Memory B cell (primary cell): ENCODE results near the gene VPS11.
"Not testable (repeated sequence)": the region's sequence is repeated elsewhere in the genome, so short reads cannot be mapped to it uniquely, and the experiment has no call there.

ENCODE experiments used
- ATAC-seq: fragments of 150-1000 bp; cut with Tn5 transposase; 2 replicates; pipeline ENCODE4 v1.10.0; 2021; ENCODE audit warnings: low read depth, mild to moderate bottlenecking, moderate library complexity
- DNase-seq, 2 donors: peaks; one replicate each; pipeline ENCODE4 v3.0.0; 2022; ENCODE audit warnings: low spot score in 2 of 2
- H3K27ac Mint-ChIP-seq: one replicate; pipeline ENCODE4 v1.8.0; 2022; ENCODE audit warnings: mild to moderate bottlenecking, moderate library complexity, mixed read lengths
- H3K27me3 Mint-ChIP-seq: one replicate; pipeline ENCODE4 v1.8.0; 2022; ENCODE audit warnings: mixed read lengths
- H3K36me3 Mint-ChIP-seq: one replicate; pipeline ENCODE4 v1.8.0; 2022; ENCODE audit warnings: mild to moderate bottlenecking, mixed read lengths
- H3K4me1 Mint-ChIP-seq: one replicate; pipeline ENCODE4 v1.8.0; 2022; ENCODE audit warnings: mixed read lengths
- H3K4me3 Mint-ChIP-seq: one replicate; pipeline ENCODE4 v1.8.0; 2022; ENCODE audit warnings: mild to moderate bottlenecking, moderate library complexity, mixed read lengths
- H3K9me3 Mint-ChIP-seq: one replicate; pipeline ENCODE4 v1.8.0; 2022; ENCODE audit warnings: mixed read lengths

VPS11 gene

GRCh38 chr11:119029069-119029339, 38.6 kb upstream of the VPS11 start:
- Mint-ChIP-seq H3K9me3 (no peaks in the 10 kb centered on the region), H3K4me3 (peak overlapping the region; percentile 49), H3K27ac (no peak overlapping the region), H3K27me3 (no peaks in the 10 kb centered on the region), H3K36me3 (peaks cover 16% of the 10 kb centered on the region), H3K4me1 (peaks cover 17% of the 10 kb centered on the region)
- ATAC-seq (no peak), DNase-seq (no peak)

- Mint-ChIP-seq H3K9me3 (no peaks in the 10 kb centered on the region), H3K4me1 (peaks cover 17% of the 10 kb centered on the region), H3K27me3 (no peaks in the 10 kb centered on the region), H3K4me3 (peak overlapping the region; percentile 85), H3K27ac (peak overlapping the region; percentile 14), H3K36me3 (peaks cover 14% of the 10 kb centered on the region)
- ATAC-seq (no peak), DNase-seq (no peak)
These were observed 38.1 kb upstream of the VPS11 start for GRCh38 chr11:119029340-119030028.

- no peaks in the 10 kb centered on the region for H3K9me3 Mint-ChIP-seq
- peaks cover 17% of the 10 kb centered on the region for H3K4me1 Mint-ChIP-seq
- H3K36me3 Mint-ChIP-seq = peaks cover 11% of the 10 kb centered on the region
- peak overlapping the region; percentile 14 for H3K27ac Mint-ChIP-seq
- ATAC-seq (no peak), DNase-seq (no peak)
- peak overlapping the region; percentile 85 for H3K4me3 Mint-ChIP-seq
- H3K27me3 Mint-ChIP-seq = no peaks in the 10 kb centered on the region
These were observed 37.6 kb upstream of the VPS11 start for GRCh38 chr11:119030029-119030328.

GRCh38 chr11:119030329-119031047, 37.1 kb upstream of the VPS11 start, which contains the start of gene SLC37A4:
SLC37A4 (minus strand) TSS chr11:119030877.
- H3K36me3 Mint-ChIP-seq = peaks cover 6% of the 10 kb centered on the region
- H3K27me3 Mint-ChIP-seq = no peaks in the 10 kb centered on the region
- peak within 1 kb of the TSS; percentile 85 for H3K4me3 Mint-ChIP-seq
- no peaks in the 10 kb centered on the region for H3K9me3 Mint-ChIP-seq
- peak; percentile 92 for ATAC-seq
- DNase-seq = peak; percentile 99 to 100
- peak within 1 kb of the TSS; percentile 14 for H3K27ac Mint-ChIP-seq
- peaks cover 17% of the 10 kb centered on the region for H3K4me1 Mint-ChIP-seq

GRCh38 chr11:119031912-119032280, 35.7 kb upstream of the VPS11 start:
- no peak for ATAC-seq
- no peak for DNase-seq
- H3K27ac Mint-ChIP-seq = no peak overlapping the region
- H3K36me3 Mint-ChIP-seq = peaks cover 3% of the 10 kb centered on the region
- no peak overlapping the region for H3K4me3 Mint-ChIP-seq
- H3K9me3 Mint-ChIP-seq = no peaks in the 10 kb centered on the region
- H3K4me1 Mint-ChIP-seq = peaks cover 17% of the 10 kb centered on the region
- no peaks in the 10 kb centered on the region for H3K27me3 Mint-ChIP-seq

- H3K4me1 Mint-ChIP-seq = peaks cover 13% of the 10 kb centered on the region
- not testable (repeated sequence) for DNase-seq, H3K4me3 Mint-ChIP-seq, H3K27me3 Mint-ChIP-seq, ATAC-seq, H3K9me3 Mint-ChIP-seq, H3K27ac Mint-ChIP-seq, H3K36me3 Mint-ChIP-seq
These were observed 34.2 kb upstream of the VPS11 start for GRCh38 chr11:119033421-119033820.

- no peaks in the 10 kb centered on the region for H3K36me3 Mint-ChIP-seq
- H3K27me3 Mint-ChIP-seq = no peaks in the 10 kb centered on the region
- H3K9me3 Mint-ChIP-seq = no peaks in the 10 kb centered on the region
- ATAC-seq (no peak), DNase-seq (no peak)
- no peak overlapping the region for H3K27ac Mint-ChIP-seq
- H3K4me1 Mint-ChIP-seq = peaks cover 4% of the 10 kb centered on the region
- no peak overlapping the region for H3K4me3 Mint-ChIP-seq
These were observed 32.8 kb upstream of the VPS11 start for GRCh38 chr11:119034813-119035212.

- H3K27me3 Mint-ChIP-seq = no peaks in the 10 kb centered on the region
- DNase-seq = no peak
- H3K4me1 Mint-ChIP-seq = peaks cover 3% of the 10 kb centered on the region
- H3K9me3 Mint-ChIP-seq = no peaks in the 10 kb centered on the region
- H3K4me3 Mint-ChIP-seq = no peak overlapping the region
- no peak for ATAC-seq
- H3K27ac Mint-ChIP-seq = no peak overlapping the region
- no peaks in the 10 kb centered on the region for H3K36me3 Mint-ChIP-seq
These were observed 28.7 kb upstream of the VPS11 start for GRCh38 chr11:119038884-119039283.

GRCh38 chr11:119039471-119039870, 28.1 kb upstream of the VPS11 start:
- not testable (repeated sequence) for H3K4me3 Mint-ChIP-seq, H3K4me1 Mint-ChIP-seq, H3K36me3 Mint-ChIP-seq, H3K9me3 Mint-ChIP-seq, DNase-seq, H3K27me3 Mint-ChIP-seq, H3K27ac Mint-ChIP-seq, ATAC-seq

- Mint-ChIP-seq H3K4me3 (no peak overlapping the region), H3K27me3 (no peaks in the 10 kb centered on the region), H3K9me3 (no peaks in the 10 kb centered on the region), H3K4me1 (peaks cover 3% of the 10 kb centered on the region), H3K36me3 (peaks cover 8% of the 10 kb centered on the region), H3K27ac (no peak overlapping the region)
- DNase-seq (no peak), ATAC-seq (no peak)
These were observed 25.6 kb upstream of the VPS11 start for GRCh38 chr11:119041821-119042514.

GRCh38 chr11:119042927-119043326, 24.7 kb upstream of the VPS11 start:
- no peaks in the 10 kb centered on the region for H3K9me3 Mint-ChIP-seq

GRCh38 chr11:119044708-119045107, 22.9 kb upstream of the VPS11 start:
- no peak overlapping the region for H3K27ac Mint-ChIP-seq
- no peaks in the 10 kb centered on the region for H3K4me1 Mint-ChIP-seq
- ATAC-seq = no peak
- no peaks in the 10 kb centered on the region for H3K9me3 Mint-ChIP-seq
- no peak overlapping the region for H3K4me3 Mint-ChIP-seq
- H3K36me3 Mint-ChIP-seq = peaks cover 26% of the 10 kb centered on the region
- H3K27me3 Mint-ChIP-seq = no peaks in the 10 kb centered on the region
- no peak for DNase-seq

More at GRCh38 chr11:119042927-119043326, 24.7 kb upstream of the VPS11 start:
- no peak for ATAC-seq
- peaks cover 13% of the 10 kb centered on the region for H3K36me3 Mint-ChIP-seq
- H3K4me3 Mint-ChIP-seq = no peak overlapping the region
- H3K27me3 Mint-ChIP-seq = no peaks in the 10 kb centered on the region
- no peak for DNase-seq
- no peak overlapping the region for H3K27ac Mint-ChIP-seq
- H3K4me1 Mint-ChIP-seq = peaks cover 3% of the 10 kb centered on the region

- ATAC-seq (no peak), DNase-seq (no peak)
- peaks cover 3% of the 10 kb centered on the region for H3K4me1 Mint-ChIP-seq
- peaks cover 33% of the 10 kb centered on the region for H3K36me3 Mint-ChIP-seq
- no peak overlapping the region for H3K27ac Mint-ChIP-seq
- H3K9me3 Mint-ChIP-seq = no peaks in the 10 kb centered on the region
- no peak overlapping the region for H3K4me3 Mint-ChIP-seq
- no peaks in the 10 kb centered on the region for H3K27me3 Mint-ChIP-seq
These were observed 21.1 kb upstream of the VPS11 start for GRCh38 chr11:119046489-119046888.

- peaks cover 7% of the 10 kb centered on the region for H3K4me1 Mint-ChIP-seq
- H3K27me3 Mint-ChIP-seq = no peaks in the 10 kb centered on the region
- peaks cover 33% of the 10 kb centered on the region for H3K36me3 Mint-ChIP-seq
- no peak overlapping the region for H3K4me3 Mint-ChIP-seq
- DNase-seq (no peak), ATAC-seq (no peak)
- no peaks in the 10 kb centered on the region for H3K9me3 Mint-ChIP-seq
- no peak overlapping the region for H3K27ac Mint-ChIP-seq
These were observed 20.4 kb upstream of the VPS11 start for GRCh38 chr11:119047205-119047604.
